Measurements from ENCODE around the gene KCNIP3.

Gene KCNIP3

GRCh38 chr2:95381212-95382191, 84.4 kb downstream of the KCNIP3 start:
- Histone ChIP-seq H3K4me1 (ENCODE audit: insufficient read depth, low read length) (no peaks in the 10 kb centered on the region), H3K36me3 (ENCODE audit: insufficient read depth, low read length) (no peaks in the 10 kb centered on the region), H3K9me3 (ENCODE audit: insufficient read depth, low read length, severe bottlenecking) (no peaks in the 10 kb centered on the region), H3K27me3 (ENCODE audit: insufficient read depth, low read length, poor library complexity) (no peaks in the 10 kb centered on the region), H3K79me2 (ENCODE audit: insufficient read depth, low read length) (no peaks in the 10 kb centered on the region), H3K4me3 (ENCODE audit: low read depth in 1 of 2, low read length in 2 of 2) (no peak overlapping the region), H4K20me1 (ENCODE audit: insufficient read depth, low read length) (0 out of 2 replicates have a peak, but pooled peaks cover 4% of the 10 kb centered on the region), H3K4me2 (ENCODE audit: insufficient read depth, low read length) (no peak overlapping the region), H2AFZ (ENCODE audit: low read depth, low read length) (no peak overlapping the region), H3K9ac (ENCODE audit: low read depth, low read length) (no peak overlapping the region), H3K27ac (ENCODE audit: low read length) (no peak overlapping the region)
- ATAC-seq (ENCODE audit: insufficient read depth, low read depth), result no peak
- TF ChIP-seq CTCF (IDR thresholded peaks at IDR 0.05; ENCODE audit: borderline replicate concordance, extremely low read depth, low read length, poor library complexity, severe bottlenecking), result no peak
- no peak for TF ChIP-seq EZH2 (IDR thresholded peaks at IDR 0.05; ENCODE audit: borderline replicate concordance, low read depth, low read length, severe bottlenecking)
- DNase-seq, result no peak

GRCh38 chr2:95382192-95382591, 85.0 kb downstream of the KCNIP3 start:
- no peak overlapping the region for H3K4me2 ChIP-seq (ENCODE audit: insufficient read depth, low read length)
- 0 out of 2 replicates have a peak, but pooled peaks cover 4% of the 10 kb centered on the region for H4K20me1 ChIP-seq (ENCODE audit: insufficient read depth, low read length)
- H3K9ac ChIP-seq (ENCODE audit: low read depth, low read length), result no peak overlapping the region
- no peak overlapping the region for H3K4me3 ChIP-seq (ENCODE audit: low read depth in 1 of 2, low read length in 2 of 2)
- DNase-seq (no peak), ATAC-seq (ENCODE audit: insufficient read depth, low read depth) (no peak)
- H3K79me2 ChIP-seq (ENCODE audit: insufficient read depth, low read length), result no peaks in the 10 kb centered on the region
- H3K9me3 ChIP-seq (ENCODE audit: insufficient read depth, low read length, severe bottlenecking), result no peaks in the 10 kb centered on the region
- no peaks in the 10 kb centered on the region for H3K4me1 ChIP-seq (ENCODE audit: insufficient read depth, low read length)
- no peaks in the 10 kb centered on the region for H3K36me3 ChIP-seq (ENCODE audit: insufficient read depth, low read length)
- H3K27me3 ChIP-seq (ENCODE audit: insufficient read depth, low read length, poor library complexity), result no peaks in the 10 kb centered on the region
- H2AFZ ChIP-seq (ENCODE audit: low read depth, low read length), result no peak overlapping the region
- H3K27ac ChIP-seq (ENCODE audit: low read length), result no peak overlapping the region
- no peak for TF ChIP-seq CTCF (IDR thresholded peaks at IDR 0.05; ENCODE audit: borderline replicate concordance, extremely low read depth, low read length, poor library complexity, severe bottlenecking)
- TF ChIP-seq EZH2 (IDR thresholded peaks at IDR 0.05; ENCODE audit: borderline replicate concordance, low read depth, low read length, severe bottlenecking), result no peak

- Histone ChIP-seq H3K79me2 (ENCODE audit: insufficient read depth, low read length) (no peaks in the 10 kb centered on the region), H3K4me1 (ENCODE audit: insufficient read depth, low read length) (no peaks in the 10 kb centered on the region), H3K36me3 (ENCODE audit: insufficient read depth, low read length) (no peaks in the 10 kb centered on the region), H4K20me1 (ENCODE audit: insufficient read depth, low read length) (0 out of 2 replicates have a peak, but pooled peaks cover 4% of the 10 kb centered on the region), H3K27me3 (ENCODE audit: insufficient read depth, low read length, poor library complexity) (no peaks in the 10 kb centered on the region), H3K4me3 (ENCODE audit: low read depth in 1 of 2, low read length in 2 of 2) (no peak overlapping the region), H3K4me2 (ENCODE audit: insufficient read depth, low read length) (no peak overlapping the region), H3K9me3 (ENCODE audit: insufficient read depth, low read length, severe bottlenecking) (no peaks in the 10 kb centered on the region), H3K9ac (ENCODE audit: low read depth, low read length) (no peak overlapping the region), H3K27ac (ENCODE audit: low read length) (no peak overlapping the region), H2AFZ (ENCODE audit: low read depth, low read length) (no peak overlapping the region)
- no peak for ATAC-seq (ENCODE audit: insufficient read depth, low read depth)
- no peak for DNase-seq
- TF ChIP-seq EZH2 (IDR thresholded peaks at IDR 0.05; ENCODE audit: borderline replicate concordance, low read depth, low read length, severe bottlenecking) (no peak), CTCF (IDR thresholded peaks at IDR 0.05; ENCODE audit: borderline replicate concordance, extremely low read depth, low read length, poor library complexity, severe bottlenecking) (no peak)
Observed at GRCh38 chr2:95382686-95383634, 85.8 kb downstream of the KCNIP3 start.
